Stimulated activated CD8-positive, alpha-beta memory T cell treated with anti-CD3 and anti-CD28 coated beads, Interleukin-7, amount 100 ng/mL, for 1 hour (primary cell): Measurements from ENCODE around the gene SDHAF2.
A peak's percentile ranks its signal among the peaks of the same experiment; 100 is the strongest.
"Not testable (repeated sequence)": the region's sequence is repeated elsewhere in the genome, so short reads cannot be mapped to it uniquely, and the experiment has no call there.

Source experiments
- DNase-seq, 2 donors: peaks; one replicate each; pipeline ENCODE4 v3.0.0-alpha.2; 2020; ENCODE audit warnings: low read depth in 2 of 2

SDHAF2 gene

GRCh38 chr11:61476371-61476770, 46.4 kb downstream of the SDHAF2 start:
- DNase-seq = no peak

DNA sequence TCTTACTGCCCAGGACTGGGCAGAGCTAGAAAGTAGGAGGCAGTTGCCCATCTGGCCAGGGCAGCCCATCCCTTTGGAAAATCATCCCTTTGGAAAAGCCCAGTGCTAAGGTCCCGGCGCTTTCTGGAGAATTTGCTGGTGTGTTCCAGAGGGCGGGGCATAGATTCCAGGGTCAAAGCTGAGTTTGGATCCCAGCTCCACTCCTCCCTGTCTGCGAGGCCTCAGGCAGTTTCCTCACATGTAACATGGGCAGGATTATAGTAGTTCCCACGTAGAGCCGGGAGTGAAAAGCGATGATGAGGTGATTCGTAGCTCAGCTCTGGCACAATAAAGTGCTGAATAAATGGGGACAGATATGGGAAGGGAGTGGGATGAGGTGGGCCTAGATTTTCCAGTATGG, 47.2 kb downstream of the SDHAF2 start:
- DNase-seq = no peak

GRCh38 chr11:61477727-61478148, 47.8 kb downstream of the SDHAF2 start:
- peak; percentile 21 to 34 for DNase-seq

- DNase-seq = not testable (repeated sequence)
These were observed 49.6 kb downstream of the SDHAF2 start for GRCh38 chr11:61479360-61480058.

- no peak for DNase-seq
These were observed 50.5 kb downstream of the SDHAF2 start for GRCh38 chr11:61480261-61480993.

DNA sequence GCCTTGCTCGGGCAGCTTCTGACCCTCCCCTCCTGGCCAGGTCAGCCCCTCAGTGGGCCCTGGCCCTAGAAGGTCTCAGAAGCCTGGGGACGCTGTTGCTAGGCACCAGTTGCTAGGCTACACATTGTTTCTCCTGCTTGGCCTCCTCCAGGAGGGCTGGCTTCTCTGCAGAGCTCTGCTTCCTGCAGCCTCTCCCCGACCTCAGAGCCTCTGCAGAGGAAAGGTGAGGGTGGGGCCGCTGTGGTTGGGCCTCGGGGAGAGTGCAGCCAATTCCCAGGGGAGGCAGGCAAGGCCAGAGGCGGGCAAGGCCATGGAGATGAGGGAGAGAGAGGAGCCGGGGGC, 51.0 kb downstream of the SDHAF2 start:
- DNase-seq = no peak

GRCh38 chr11:61481806-61482205, 51.9 kb downstream of the SDHAF2 start:
- DNase-seq = no peak

- no peak for DNase-seq
These were observed 52.6 kb downstream of the SDHAF2 start for GRCh38 chr11:61482513-61482912.

DNA sequence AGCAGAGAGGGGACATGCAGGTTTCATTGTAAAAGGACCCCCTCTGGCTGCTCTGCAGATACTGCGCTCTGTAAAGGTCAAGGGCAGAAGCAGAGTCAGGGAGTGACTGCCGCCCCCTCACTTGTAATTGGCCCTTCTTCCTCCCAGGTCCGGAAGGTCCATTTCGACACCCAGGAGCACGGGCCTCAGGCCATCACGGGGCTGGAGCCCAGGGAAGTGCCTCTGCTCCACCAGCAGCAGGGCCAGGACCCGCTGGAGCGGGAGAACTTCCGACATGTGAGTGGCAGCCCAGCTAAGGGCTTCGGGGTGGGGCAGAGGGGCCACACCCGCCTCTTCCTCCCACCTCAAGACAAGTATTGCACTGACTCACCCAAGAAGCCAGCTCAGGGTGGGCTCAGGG, 54.6 kb downstream of the SDHAF2 start:
- no peak for DNase-seq

DNA sequence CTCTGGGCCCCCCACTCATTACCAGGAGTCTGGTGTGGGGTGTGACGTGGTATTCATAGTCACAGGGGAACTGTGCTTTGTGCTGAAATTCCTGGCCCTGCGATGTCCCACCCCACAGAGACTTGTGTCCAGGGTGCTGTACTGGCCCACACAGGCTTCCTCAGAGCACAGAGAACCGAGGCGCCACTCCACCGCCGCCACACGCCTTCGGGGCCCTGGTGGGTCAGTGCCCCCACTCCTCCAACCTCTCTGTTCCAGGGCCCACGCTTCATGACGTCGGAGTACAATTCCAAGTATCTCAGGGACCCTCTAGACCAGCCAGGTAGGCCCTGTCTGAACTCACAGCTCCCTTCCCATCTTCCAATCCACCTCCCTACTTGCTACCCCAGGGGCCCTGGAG, 55.2 kb downstream of the SDHAF2 start:
- no peak for DNase-seq

DNA sequence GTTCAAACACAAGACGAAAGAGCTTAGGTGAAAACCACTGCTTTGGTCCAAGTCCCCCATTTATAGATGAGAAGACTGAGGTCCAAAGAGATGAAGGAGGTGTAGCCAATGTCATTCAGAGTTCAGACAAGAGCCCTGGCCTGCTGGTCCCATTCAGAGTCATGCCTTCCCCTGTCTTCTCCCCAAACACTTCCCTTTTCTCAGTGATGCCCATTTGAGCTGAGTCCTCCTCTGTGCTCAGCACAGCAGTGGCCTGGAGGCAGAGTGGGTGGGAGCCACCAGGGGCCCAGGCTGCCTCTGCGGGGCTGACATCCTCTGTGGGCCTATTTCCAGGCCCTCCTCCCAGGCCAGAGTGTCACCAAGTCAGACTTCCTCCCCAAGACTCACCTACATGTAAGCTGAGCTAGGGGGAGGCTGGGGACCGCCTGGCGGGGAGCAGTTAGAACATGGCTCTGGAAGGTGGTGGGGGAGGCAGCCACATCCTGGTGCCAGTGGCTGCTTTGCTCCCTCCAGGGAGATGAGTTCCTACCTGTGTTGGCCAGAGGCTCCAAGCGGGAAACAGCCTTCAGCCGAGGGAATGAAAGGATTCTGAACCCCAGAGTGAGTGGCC, 56.2 kb downstream of the SDHAF2 start:
- no peak for DNase-seq

GRCh38 chr11:61486779-61487178, 56.9 kb downstream of the SDHAF2 start:
- DNase-seq = no peak

DNA sequence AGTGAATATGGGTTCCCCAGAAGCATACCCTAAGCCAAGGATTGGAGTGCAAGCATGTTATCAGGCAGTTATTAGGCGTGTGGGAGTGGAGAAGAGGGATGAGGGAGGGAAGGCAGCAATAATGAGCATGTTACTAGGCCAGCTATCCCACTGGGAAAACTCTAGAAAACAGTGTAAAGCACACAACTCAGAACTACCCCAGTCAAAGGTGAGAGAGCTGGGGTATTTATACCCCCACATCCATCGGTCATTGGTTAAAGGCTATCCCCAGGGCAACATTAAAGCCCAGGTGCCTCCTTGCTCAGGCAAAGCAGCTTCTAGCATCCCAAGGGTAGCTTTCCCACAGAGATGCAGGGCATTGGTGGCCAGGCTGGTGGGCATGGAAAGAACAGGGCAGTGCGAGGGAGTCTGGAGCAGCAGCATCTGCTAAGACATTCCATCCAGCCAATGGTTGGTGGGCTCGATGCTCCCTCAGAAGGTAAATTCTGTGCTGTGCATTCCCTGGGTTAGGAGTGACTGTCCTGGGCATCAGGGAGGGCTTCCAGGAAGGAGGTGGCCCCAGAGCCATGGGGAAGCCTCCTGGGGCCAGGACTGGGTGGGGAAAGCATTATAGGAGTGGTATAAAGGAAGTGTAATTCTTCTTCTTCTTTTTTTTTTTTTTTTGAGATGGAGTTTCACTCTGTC, 57.6 kb downstream of the SDHAF2 start:
- no peak for DNase-seq

DNA sequence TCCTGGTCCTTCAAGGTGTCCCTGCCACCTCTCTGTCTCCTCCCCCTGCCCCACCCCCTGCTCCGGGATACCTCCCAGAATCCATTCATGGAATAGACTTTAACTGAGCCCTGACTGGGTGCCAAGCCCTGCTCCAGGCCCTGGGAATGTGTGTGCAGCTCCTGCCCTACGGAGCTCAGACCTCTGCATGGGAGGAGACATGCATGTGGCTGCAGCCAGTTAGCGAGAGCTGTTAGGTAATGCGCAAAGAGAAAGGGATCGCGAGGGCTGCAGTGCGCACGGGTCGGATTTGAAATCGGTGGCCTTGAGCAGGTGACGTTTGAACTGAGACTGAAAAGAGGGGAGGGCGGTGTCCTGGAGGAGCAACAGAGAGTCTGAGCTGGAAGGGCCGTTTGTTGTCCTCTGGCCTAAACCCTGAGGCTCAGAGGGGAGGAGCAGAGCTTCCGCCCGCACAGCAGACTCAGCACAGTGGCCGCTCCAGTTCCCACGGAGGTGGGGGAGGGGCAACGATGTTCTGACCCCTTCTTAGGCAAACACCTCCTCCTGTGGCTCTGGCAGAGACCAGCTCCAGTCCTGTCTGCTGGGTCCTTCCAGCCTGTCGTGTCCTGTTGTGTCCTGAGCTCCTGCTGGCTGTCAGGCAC, 58.8 kb downstream of the SDHAF2 start:
- no peak for DNase-seq

DNA sequence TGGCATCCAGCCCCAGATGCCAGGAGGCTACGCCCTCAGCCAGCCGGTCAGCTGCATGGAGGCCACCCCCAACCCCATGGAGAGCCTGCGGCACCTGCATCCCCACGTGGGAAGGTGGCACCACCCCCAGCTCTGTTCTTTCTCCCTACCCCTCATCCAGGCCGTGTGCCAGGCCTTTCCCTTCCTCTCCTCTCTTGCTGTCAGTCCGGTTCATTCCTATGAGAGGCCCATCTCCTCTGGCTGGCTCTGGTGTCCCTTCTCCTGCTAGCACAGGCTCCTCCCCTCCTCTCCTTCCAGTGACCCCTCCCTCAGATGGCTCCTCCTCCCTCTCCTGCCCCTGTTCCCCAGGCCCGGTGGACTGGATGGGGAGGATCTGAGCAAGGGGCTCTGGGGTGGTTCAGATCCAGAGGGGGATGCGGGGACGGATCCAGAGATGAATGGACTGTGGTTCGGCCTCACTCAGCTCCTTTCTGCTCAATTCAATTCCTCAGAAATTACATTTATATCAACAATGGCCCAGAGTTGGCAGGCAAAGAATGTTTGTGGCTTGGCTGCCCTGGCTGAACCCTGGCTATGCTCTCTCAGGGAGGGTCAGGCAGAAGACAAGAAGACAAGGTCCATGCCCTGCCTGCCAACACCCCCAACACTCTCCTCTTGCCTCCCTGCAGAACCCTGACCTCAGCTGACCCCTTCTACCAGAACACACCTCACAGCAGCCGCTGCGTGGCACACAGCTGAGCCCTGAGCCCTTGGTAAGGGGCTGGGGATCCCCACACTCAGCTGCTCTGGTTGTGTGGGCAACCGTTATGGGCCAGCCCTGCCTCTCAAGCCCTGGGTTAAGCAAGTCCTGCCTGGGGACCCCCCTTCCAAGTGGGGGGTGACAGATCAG, 60.2 kb downstream of the SDHAF2 start:
- DNase-seq = no peak

DNA sequence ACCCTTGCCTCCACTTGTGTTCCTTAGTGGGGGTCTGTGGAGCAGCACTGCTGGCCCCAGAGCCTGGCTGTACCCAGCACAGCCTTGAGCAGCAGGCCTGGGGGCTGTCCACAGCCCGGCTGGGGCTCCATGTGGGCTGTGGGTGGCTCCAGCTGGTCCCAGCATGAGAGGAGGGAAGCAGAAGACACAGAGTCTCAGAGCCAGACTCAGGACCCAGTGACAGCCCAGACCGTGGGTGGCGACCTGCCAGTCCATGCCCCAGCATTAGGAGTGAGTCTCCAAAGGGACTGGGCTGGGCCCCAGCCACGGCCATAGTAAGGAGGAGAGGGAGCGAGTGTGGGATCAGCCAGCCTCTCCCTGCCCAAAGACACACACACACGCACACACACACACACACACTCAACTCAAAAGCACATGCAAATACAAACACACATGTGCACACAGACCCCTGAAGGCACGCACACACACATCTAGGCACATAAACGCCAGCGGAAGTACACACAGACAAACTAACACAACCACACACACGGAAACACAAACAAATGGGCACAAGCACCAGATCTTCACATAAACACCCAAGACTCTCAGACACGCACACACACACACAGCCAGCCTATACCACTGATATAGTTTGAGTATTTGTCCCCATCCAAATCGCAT, 61.9 kb downstream of the SDHAF2 start:
- no peak for DNase-seq

- no peak for DNase-seq
These were observed 64.5 kb downstream of the SDHAF2 start for GRCh38 chr11:61494381-61494961.

DNA sequence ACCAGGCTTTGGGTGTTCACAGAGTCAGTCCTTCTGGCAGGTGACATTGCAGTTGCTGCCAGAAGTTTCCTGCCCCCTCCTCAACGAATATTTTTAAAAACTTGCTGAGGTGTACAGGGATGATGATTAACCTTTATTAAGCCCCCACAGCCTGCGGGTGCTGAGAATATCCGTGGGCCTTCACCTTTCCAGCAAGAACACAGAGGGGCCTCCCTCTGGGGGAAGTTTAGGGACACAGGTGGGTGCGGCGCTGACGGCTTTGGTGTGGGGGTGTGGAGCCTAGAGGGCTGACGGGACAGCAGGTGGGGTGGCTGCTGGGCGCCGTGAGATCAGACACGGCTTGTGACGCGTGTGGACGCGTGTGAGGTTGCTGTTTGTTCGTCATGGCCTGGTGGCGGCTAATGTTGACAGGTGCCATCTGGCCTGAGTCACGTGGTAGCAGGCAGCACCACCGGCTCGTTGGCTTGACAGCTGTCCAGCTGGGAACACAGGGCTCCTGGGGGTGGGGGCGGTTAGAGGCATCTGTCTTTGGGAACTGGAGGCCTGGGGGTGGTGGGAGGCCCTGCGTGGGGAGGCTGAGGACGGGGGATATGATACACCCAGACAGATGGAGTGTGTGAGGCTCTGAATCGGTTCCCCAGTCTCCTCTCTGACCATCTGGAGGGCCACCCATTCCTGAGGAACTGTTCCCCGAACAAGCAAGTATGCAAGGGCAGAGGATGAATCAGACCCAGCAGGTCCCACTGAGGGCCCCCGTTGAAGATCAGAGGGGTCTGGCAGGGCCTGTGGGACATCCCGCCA, 66.1 kb downstream of the SDHAF2 start:
- DNase-seq = no peak
